ENCODE measurements around the gene LKAAEAR1. TPM values are rescaled to one million over a fixed set of nuclear protein-coding genes. Genes with fewer than 3 reads are reported as not detected.
A peak's percentile ranks its signal among the peaks of the same experiment; 100 is the strongest.

Gene LKAAEAR1
- total RNA-seq, 2 donors from 2014 or later, result not detected

GRCh38 chr20:64067005-64067632, 17.1 kb downstream of the LKAAEAR1 start:
- no peak for DNase-seq (ENCODE audit: low spot score in 2 of 2)

GRCh38 chr20:64065974-64066343, 18.2 kb downstream of the LKAAEAR1 start:
- DNase-seq (ENCODE audit: low spot score in 2 of 2) (peak; percentile 64 to 81), ATAC-seq (peak; percentile 64 to 77)
- no peaks in the 10 kb centered on the region for H3K36me3 Mint-ChIP-seq
- H3K9me3 Mint-ChIP-seq, result no peaks in the 10 kb centered on the region
- peak overlapping the region; percentile 73 to 87 for H3K27ac Mint-ChIP-seq

More at GRCh38 chr20:64067005-64067632, 17.1 kb downstream of the LKAAEAR1 start:
- Mint-ChIP-seq H3K36me3 (no peaks in the 10 kb centered on the region), H3K9me3 (no peaks in the 10 kb centered on the region), H3K27ac (peak overlapping the region; percentile 50 to 72)
- ATAC-seq, result no peak

- ATAC-seq (no peak), DNase-seq (ENCODE audit: low spot score in 2 of 2) (no peak)
- peak overlapping the region; percentile 73 to 87 for H3K27ac Mint-ChIP-seq
Observed at GRCh38 chr20:64065062-64065973, 18.9 kb downstream of the LKAAEAR1 start.

GRCh38 chr20:64064145-64064698, 20.0 kb downstream of the LKAAEAR1 start:
- H3K36me3 Mint-ChIP-seq, result no peaks in the 10 kb centered on the region
- peak overlapping the region; percentile 66 to 93 for H3K27ac Mint-ChIP-seq
- no peaks in the 10 kb centered on the region for H3K9me3 Mint-ChIP-seq
- DNase-seq (ENCODE audit: low spot score in 2 of 2) (no peak), ATAC-seq (no peak)

More at GRCh38 chr20:64065062-64065973, 18.9 kb downstream of the LKAAEAR1 start:
- H3K36me3 Mint-ChIP-seq, result no peaks in the 10 kb centered on the region
- H3K9me3 Mint-ChIP-seq, result no peaks in the 10 kb centered on the region

- no peaks in the 10 kb centered on the region for H3K9me3 Mint-ChIP-seq
- no peaks in the 10 kb centered on the region for H3K36me3 Mint-ChIP-seq
- peak overlapping the region; percentile 66 to 93 for H3K27ac Mint-ChIP-seq
- peak; percentile 17 to 19 for ATAC-seq
- DNase-seq (ENCODE audit: low spot score in 2 of 2), result no peak
Observed at GRCh38 chr20:64063389-64064144, 20.6 kb downstream of the LKAAEAR1 start.

GRCh38 chr20:64062596-64063388, 21.4 kb downstream of the LKAAEAR1 start, which contains the start of gene TCEA2:
TCEA2 (plus strand) TSS chr20:64063198; CDS start chr20:64063313, 115 bp downstream.
- Mint-ChIP-seq H3K36me3 (no peaks in the 10 kb centered on the region), H3K9me3 (no peaks in the 10 kb centered on the region), H3K27ac (peak within 1 kb of the TSS; percentile 85 to 93)
- DNase-seq (ENCODE audit: low spot score in 2 of 2) (peak; percentile 88 to 94), ATAC-seq (peak; percentile 81 to 88)

GRCh38 chr20:64062276-64062595, 22.0 kb downstream of the LKAAEAR1 start:
- Mint-ChIP-seq H3K27ac (peak overlapping the region; percentile 80 to 85), H3K9me3 (no peaks in the 10 kb centered on the region)

GRCh38 chr20:64058536-64058935, 25.7 kb downstream of the LKAAEAR1 start:
- DNase-seq (ENCODE audit: low spot score in 2 of 2), result peak in 1 of 2 donors; percentile 13
- H3K9me3 Mint-ChIP-seq, result no peaks in the 10 kb centered on the region
- peak overlapping the region; percentile 74 for H3K27ac Mint-ChIP-seq
- H3K36me3 Mint-ChIP-seq, result no peaks in the 10 kb centered on the region
- no peak for ATAC-seq

More at GRCh38 chr20:64062276-64062595, 22.0 kb downstream of the LKAAEAR1 start:
- DNase-seq (ENCODE audit: low spot score in 2 of 2) (no peak), ATAC-seq (no peak)
- H3K36me3 Mint-ChIP-seq, result no peaks in the 10 kb centered on the region

GRCh38 chr20:64057628-64058498, 26.3 kb downstream of the LKAAEAR1 start:
- peak overlapping the region; percentile 74 for H3K27ac Mint-ChIP-seq
- H3K36me3 Mint-ChIP-seq, result no peaks in the 10 kb centered on the region
- no peaks in the 10 kb centered on the region for H3K9me3 Mint-ChIP-seq
- peak; percentile 78 to 94 for DNase-seq (ENCODE audit: low spot score in 2 of 2)
- peak; percentile 79 to 83 for ATAC-seq

GRCh38 chr20:64056889-64057627, 27.1 kb downstream of the LKAAEAR1 start:
- Mint-ChIP-seq H3K27ac (peak overlapping the region in 1 of 2 donors; percentile 74), H3K36me3 (no peaks in the 10 kb centered on the region), H3K9me3 (no peaks in the 10 kb centered on the region)
- ATAC-seq, result peak; percentile 62 to 77
- DNase-seq (ENCODE audit: low spot score in 2 of 2), result peak in 1 of 2 donors; percentile 33

- ATAC-seq, result no peak
- Mint-ChIP-seq H3K27ac (no peak overlapping the region), H3K9me3 (no peaks in the 10 kb centered on the region), H3K36me3 (no peaks in the 10 kb centered on the region)
- DNase-seq (ENCODE audit: low spot score in 2 of 2), result no peak
Observed at GRCh38 chr20:64056639-64056888, 27.6 kb downstream of the LKAAEAR1 start.

- DNase-seq (ENCODE audit: low spot score in 2 of 2) (no peak), ATAC-seq (no peak)
- Mint-ChIP-seq H3K27ac (no peak overlapping the region), H3K9me3 (no peaks in the 10 kb centered on the region), H3K36me3 (no peaks in the 10 kb centered on the region)
Observed at GRCh38 chr20:64055893-64056638, 28.1 kb downstream of the LKAAEAR1 start.

GRCh38 chr20:64055396-64055892, 28.8 kb downstream of the LKAAEAR1 start:
- no peak for ATAC-seq
- H3K9me3 Mint-ChIP-seq, result no peaks in the 10 kb centered on the region
- H3K36me3 Mint-ChIP-seq, result no peaks in the 10 kb centered on the region
- H3K27ac Mint-ChIP-seq, result no peak overlapping the region
- no peak for DNase-seq (ENCODE audit: low spot score in 2 of 2)
